ENCODE results near the gene RUNDC3A. TPM values are rescaled to one million over a fixed set of nuclear protein-coding genes. Genes with fewer than 3 reads are reported as not detected.
A peak's percentile ranks its signal among the peaks of the same experiment; 100 is the strongest.
"Not testable (repeated sequence)": the region's sequence is repeated elsewhere in the genome, so short reads cannot be mapped to it uniquely, and the experiment has no call there.

The RUNDC3A gene
- total RNA-seq, 2 experiments from 2014 or later = 0.28 TPM; not detected in 1

DNA sequence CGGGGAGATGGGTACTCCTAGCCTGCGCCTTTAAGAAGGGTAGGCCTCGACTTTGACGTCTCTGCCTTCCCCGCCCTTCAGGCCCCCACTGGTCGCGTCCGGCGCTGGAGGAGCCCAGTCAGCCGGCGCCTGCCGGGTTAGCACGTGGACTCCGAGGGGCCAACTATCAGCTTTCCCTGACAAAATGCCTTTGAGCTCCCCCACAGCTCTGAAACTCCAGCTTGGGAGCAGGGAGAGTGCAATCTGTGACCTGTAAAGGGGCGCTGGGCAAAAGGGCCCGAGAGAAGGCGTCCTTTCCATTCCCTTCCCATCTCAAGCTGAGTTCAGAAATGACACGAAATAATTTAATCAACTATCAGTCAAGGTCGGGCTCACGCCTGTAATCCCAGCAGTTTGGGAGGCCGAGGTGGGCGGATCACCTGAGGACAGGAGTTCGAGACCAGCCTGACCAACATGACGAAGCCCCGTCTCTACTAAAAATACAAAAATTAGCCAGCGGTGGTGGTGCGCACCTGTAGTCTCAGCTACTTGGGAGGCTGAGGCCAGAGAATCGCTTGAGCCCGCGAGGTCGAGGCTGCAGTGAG lies 18.6 kb downstream of the RUNDC3A start:
- Mint-ChIP-seq H3K9me3 (no peaks in the 10 kb centered on the region), H3K27me3 (no peaks in the 10 kb centered on the region), H3K36me3 (ENCODE audit: low read depth) (no peaks in the 10 kb centered on the region), H3K4me3 (peak overlapping the region; percentile 87), H3K27ac (peak overlapping the region; percentile 81), H3K4me1 (peaks cover 34% of the 10 kb centered on the region)
- CTCF ChIA-PET = interaction anchor here (0.7 to 1.7 kb wide), 10 partner anchors 9 to 203 kb away, joined by 3 to 18 read pairs (median 5); partner anchors contain the start of genes FAM171A2, GRN, HDAC5 and UBTF
- POLR2A ChIA-PET = interaction anchor here (1.0 to 8.0 kb wide), 10 partner anchors 8 to 141 kb away, joined by 3 to 117 read pairs (median 6); partner anchors contain the start of genes GRN, TMUB2 and UBTF
- peak; percentile 96 for DNase-seq

GRCh38 chr17:44327715-44328449 lies 19.5 kb downstream of the RUNDC3A start:
- Mint-ChIP-seq H3K27me3 (no peaks in the 10 kb centered on the region), H3K4me3 (peak overlapping the region; percentile 16), H3K27ac (no peak overlapping the region), H3K9me3 (no peaks in the 10 kb centered on the region), H3K36me3 (ENCODE audit: low read depth) (no peaks in the 10 kb centered on the region), H3K4me1 (peaks cover 34% of the 10 kb centered on the region)
- POLR2A ChIA-PET = interaction anchor here (0.8 to 8.0 kb wide), 5 partner anchors 107 to 142 kb away, joined by 3 to 117 read pairs (median 8); partner anchors contain the start of genes TMUB2 and UBTF
- DNase-seq = no peak
- CTCF ChIA-PET = interaction anchor here (1.3 to 8.1 kb wide), 3 partner anchors 118 to 130 kb away, joined by 9 to 65 read pairs (median 18); no protein-coding TSS in a partner anchor

GRCh38 chr17:44329516-44329915 lies 21.1 kb downstream of the RUNDC3A start:
- POLR2A ChIA-PET = interaction anchor here (2.0 kb wide), 1 partner anchor 120 kb away, joined by 8 read pairs; no protein-coding TSS in a partner anchor
- peaks cover 23% of the 10 kb centered on the region for H3K4me1 Mint-ChIP-seq

DNA sequence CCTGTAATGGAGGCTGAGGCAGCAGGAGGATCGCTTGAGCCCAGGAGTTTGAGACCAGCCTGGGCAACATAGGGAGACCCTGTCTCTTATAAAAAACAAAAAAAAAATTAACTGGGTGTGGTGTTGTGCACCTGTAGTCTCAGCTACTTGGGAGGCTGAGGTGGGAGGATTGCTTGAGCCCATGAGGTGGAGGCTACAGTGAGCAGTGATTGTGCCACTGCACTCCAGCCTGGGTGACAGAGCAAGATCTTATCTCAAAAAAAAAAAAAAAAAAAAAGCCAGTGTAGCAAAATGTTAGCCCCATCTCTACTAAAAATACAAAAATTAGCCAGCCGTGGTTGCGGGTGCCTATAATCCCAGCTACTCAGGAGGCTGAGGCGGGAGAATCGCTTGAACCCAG lies 21.9 kb downstream of the RUNDC3A start:
- not testable (repeated sequence) for H3K27me3 Mint-ChIP-seq; DNase-seq; H3K36me3 Mint-ChIP-seq (ENCODE audit: low read depth); H3K9me3 Mint-ChIP-seq; H3K27ac Mint-ChIP-seq; H3K4me3 Mint-ChIP-seq
- POLR2A ChIA-PET = interaction anchor here (0.5 to 2.0 kb wide), 7 partner anchors 15 to 264 kb away, joined by 3 to 9 read pairs (median 5); no protein-coding TSS in a partner anchor
- peaks cover 22% of the 10 kb centered on the region for H3K4me1 Mint-ChIP-seq
- CTCF ChIA-PET = interaction anchor here (0.6 to 8.1 kb wide), 19 partner anchors 10 to 223 kb away, joined by 3 to 65 read pairs (median 6); partner anchors contain the start of genes FAM171A2, GRN and TMUB2

More at GRCh38 chr17:44329516-44329915, 21.1 kb downstream of the RUNDC3A start:
- not testable (repeated sequence) for DNase-seq; H3K27me3 Mint-ChIP-seq; H3K27ac Mint-ChIP-seq; H3K4me3 Mint-ChIP-seq; H3K36me3 Mint-ChIP-seq (ENCODE audit: low read depth); H3K9me3 Mint-ChIP-seq
- CTCF ChIA-PET = interaction anchor here (0.6 to 8.1 kb wide), 9 partner anchors 9 to 222 kb away, joined by 3 to 65 read pairs (median 6); no protein-coding TSS in a partner anchor

GRCh38 chr17:44331249-44331760 lies 22.9 kb downstream of the RUNDC3A start:
- CTCF ChIA-PET = interaction anchor here (0.6 to 8.1 kb wide), 20 partner anchors 9 to 163 kb away, joined by 3 to 65 read pairs (median 4); partner anchors contain the start of genes FAM171A2, GRN and TMUB2
- POLR2A ChIA-PET = interaction anchor here (0.8 to 2.0 kb wide), 9 partner anchors 14 to 145 kb away, joined by 3 to 9 read pairs (median 5); partner anchors contain the start of gene GRN
- Mint-ChIP-seq H3K36me3 (ENCODE audit: low read depth) (no peaks in the 10 kb centered on the region), H3K4me3 (no peak overlapping the region), H3K4me1 (peaks cover 16% of the 10 kb centered on the region), H3K27ac (peak overlapping the region; percentile 32), H3K9me3 (no peaks in the 10 kb centered on the region), H3K27me3 (peaks cover 2% of the 10 kb centered on the region)
- DNase-seq = peak; percentile 74

DNA sequence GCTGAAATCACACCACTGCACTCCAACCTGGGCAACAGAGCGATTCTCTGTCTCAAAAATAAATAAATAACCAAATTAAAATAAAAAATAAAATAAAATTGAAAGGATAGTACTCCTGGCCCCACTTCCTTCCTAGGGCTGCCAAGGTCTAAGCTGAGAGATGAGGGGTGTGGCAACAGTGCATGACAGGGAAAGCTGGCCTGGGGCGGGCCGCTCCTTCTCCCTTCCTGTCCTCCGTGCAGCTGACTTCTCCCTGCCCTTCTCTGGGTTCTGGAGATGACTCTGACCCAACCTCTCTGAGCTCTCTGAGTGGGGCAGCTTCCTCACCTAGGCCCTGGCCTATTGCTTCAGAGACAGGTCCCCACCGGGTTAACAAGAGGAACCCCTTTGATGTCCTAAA lies 25.0 kb downstream of the RUNDC3A start:
- no peak overlapping the region for H3K27ac Mint-ChIP-seq
- H3K4me1 Mint-ChIP-seq = peaks cover 7% of the 10 kb centered on the region
- no peaks in the 10 kb centered on the region for H3K9me3 Mint-ChIP-seq
- no peak for DNase-seq
- peaks cover 2% of the 10 kb centered on the region for H3K27me3 Mint-ChIP-seq
- ChIA-PET CTCF (interaction anchor here (0.9 to 8.1 kb wide), 4 partner anchors 12 to 123 kb away, joined by 3 to 65 read pairs (median 12); partner anchors contain the start of genes FAM171A2 and GRN), POLR2A (interaction anchor here (1.1 to 1.4 kb wide), 2 partner anchors 16 to 123 kb away, joined by 4 read pairs; no protein-coding TSS in a partner anchor)
- H3K4me3 Mint-ChIP-seq = no peak overlapping the region
- no peaks in the 10 kb centered on the region for H3K36me3 Mint-ChIP-seq (ENCODE audit: low read depth)

DNA sequence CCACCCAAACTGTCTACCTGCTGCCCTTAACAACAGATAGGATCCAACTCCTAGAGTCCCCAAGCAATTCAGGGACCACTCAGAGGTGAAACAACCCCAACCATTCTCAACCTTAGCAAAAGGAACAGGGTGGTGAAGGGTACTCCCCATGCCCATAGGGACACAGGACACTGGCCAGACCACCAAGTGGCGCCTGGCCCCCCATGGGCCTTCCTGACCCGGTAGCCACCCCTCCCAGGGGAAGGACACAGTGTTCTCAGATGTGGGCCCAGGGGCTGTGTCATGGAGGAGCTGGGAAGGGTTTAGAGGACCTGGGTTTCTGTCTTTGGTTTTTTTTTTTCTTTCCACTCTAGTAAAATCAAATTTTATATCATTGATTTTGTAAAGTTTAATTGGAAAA lies 25.9 kb downstream of the RUNDC3A start:
- Mint-ChIP-seq H3K4me1 (peaks cover 10% of the 10 kb centered on the region), H3K36me3 (ENCODE audit: low read depth) (no peaks in the 10 kb centered on the region), H3K4me3 (no peak overlapping the region), H3K27me3 (peaks cover 2% of the 10 kb centered on the region), H3K9me3 (no peaks in the 10 kb centered on the region), H3K27ac (no peak overlapping the region)
- ChIA-PET CTCF (interaction anchor here (1.0 to 8.1 kb wide), 4 partner anchors 12 to 124 kb away, joined by 3 to 65 read pairs (median 6); partner anchors contain the start of gene FAM171A2), POLR2A (interaction anchor here (1.1 to 1.5 kb wide), 3 partner anchors 11 to 148 kb away, joined by 3 to 4 read pairs (median 3); partner anchors contain the start of genes GRN and TMUB2)
- DNase-seq = no peak

GRCh38 chr17:44334727-44335126 lies 26.3 kb downstream of the RUNDC3A start:
- Mint-ChIP-seq H3K9me3 (no peaks in the 10 kb centered on the region), H3K27ac (no peak overlapping the region), H3K36me3 (ENCODE audit: low read depth) (no peaks in the 10 kb centered on the region), H3K4me1 (peaks cover 10% of the 10 kb centered on the region), H3K4me3 (no peak overlapping the region), H3K27me3 (peaks cover 2% of the 10 kb centered on the region)
- POLR2A ChIA-PET = interaction anchor here (1.1 to 1.5 kb wide), 3 partner anchors 11 to 148 kb away, joined by 3 to 4 read pairs (median 3); partner anchors contain the start of genes GRN and TMUB2
- CTCF ChIA-PET = interaction anchor here (0.6 to 8.1 kb wide), 6 partner anchors 8 to 232 kb away, joined by 3 to 65 read pairs (median 6); partner anchors contain the start of gene FAM171A2
- no peak for DNase-seq

DNA sequence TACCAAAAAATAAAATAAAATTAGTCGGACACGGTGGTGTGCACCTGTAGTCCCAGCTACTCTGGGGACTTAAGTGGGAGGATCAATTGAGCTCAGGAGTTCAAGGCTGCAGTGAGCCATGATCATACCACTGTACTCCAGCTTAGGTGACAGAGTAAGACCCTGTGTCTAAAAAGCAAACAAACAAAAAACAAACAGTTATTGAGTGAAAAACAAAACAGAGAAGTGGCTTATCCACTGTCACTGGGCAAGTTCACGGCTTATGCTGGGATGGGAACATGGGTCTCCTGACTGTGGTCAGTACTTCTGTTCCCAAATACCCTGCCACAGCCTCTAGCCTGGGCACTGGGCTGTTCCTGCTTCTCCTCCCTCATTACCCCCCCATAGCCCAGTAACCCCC lies 27.2 kb downstream of the RUNDC3A start:
- ChIA-PET POLR2A (interaction anchor here (1.2 to 1.5 kb wide), 2 partner anchors 10 to 19 kb away, joined by 3 to 4 read pairs; partner anchors contain the start of gene GRN), CTCF (interaction anchor here (0.6 to 8.1 kb wide), 7 partner anchors 9 to 231 kb away, joined by 3 to 65 read pairs (median 4); partner anchors contain the start of genes FAM171A2 and GRN)
- Mint-ChIP-seq H3K27ac (no peak overlapping the region), H3K27me3 (peaks cover 2% of the 10 kb centered on the region), H3K4me1 (peaks cover 10% of the 10 kb centered on the region), H3K9me3 (no peaks in the 10 kb centered on the region), H3K36me3 (ENCODE audit: low read depth) (no peaks in the 10 kb centered on the region), H3K4me3 (no peak overlapping the region)
- DNase-seq = no peak

DNA sequence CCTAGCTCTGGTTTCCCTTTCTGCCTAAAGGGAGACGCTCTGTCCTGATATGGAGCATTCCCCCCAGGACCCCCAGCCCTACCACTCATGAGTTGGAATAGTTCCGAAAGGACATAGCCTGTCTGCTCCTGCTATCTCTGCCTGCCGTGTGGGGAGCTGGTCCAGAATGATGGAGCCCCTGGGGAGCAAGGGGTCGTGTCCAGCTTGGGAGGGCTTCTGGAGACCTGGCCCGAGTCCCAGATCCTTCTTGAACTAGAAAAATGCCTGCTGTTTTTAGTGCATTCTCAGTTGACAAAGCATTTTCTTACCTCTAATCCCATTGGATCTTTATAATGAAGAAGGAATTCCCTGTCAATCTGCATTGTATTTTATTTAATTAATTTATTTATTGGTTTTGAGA lies 27.6 kb downstream of the RUNDC3A start:
- Mint-ChIP-seq H3K4me1 (peaks cover 10% of the 10 kb centered on the region), H3K4me3 (no peak overlapping the region), H3K9me3 (no peaks in the 10 kb centered on the region), H3K27me3 (peaks cover 3% of the 10 kb centered on the region), H3K27ac (no peak overlapping the region), H3K36me3 (ENCODE audit: low read depth) (no peaks in the 10 kb centered on the region)
- ChIA-PET CTCF (interaction anchor here (0.9 to 8.1 kb wide), 6 partner anchors 9 to 126 kb away, joined by 3 to 65 read pairs (median 6); partner anchors contain the start of genes FAM171A2 and GRN), POLR2A (interaction anchor here (1.5 kb wide), 1 partner anchor 10 kb away, joined by 4 read pairs; the partner anchor contains the start of gene GRN)
- no peak for DNase-seq

GRCh38 chr17:44338702-44339101 lies 30.3 kb downstream of the RUNDC3A start:
- Mint-ChIP-seq H3K36me3 (ENCODE audit: low read depth) (no peaks in the 10 kb centered on the region), H3K4me1 (peaks cover 4% of the 10 kb centered on the region), H3K4me3 (no peak overlapping the region), H3K27ac (no peak overlapping the region), H3K27me3 (peaks cover 12% of the 10 kb centered on the region), H3K9me3 (no peaks in the 10 kb centered on the region)
- DNase-seq = no peak
- CTCF ChIA-PET = interaction anchor here (1.2 to 3.1 kb wide), 2 partner anchors 13 to 128 kb away, joined by 3 to 8 read pairs; no protein-coding TSS in a partner anchor
- POLR2A ChIA-PET = interaction anchor here (1.1 kb wide), 1 partner anchor 14 kb away, joined by 3 read pairs; the partner anchor contains the start of gene SLC25A39

- H3K4me3 Mint-ChIP-seq; DNase-seq; POLR2A ChIA-PET; H3K9me3 Mint-ChIP-seq; H3K27ac Mint-ChIP-seq; H3K36me3 Mint-ChIP-seq (ENCODE audit: low read depth): not testable (repeated sequence)
- H3K27me3 Mint-ChIP-seq = peaks cover 14% of the 10 kb centered on the region
- CTCF ChIA-PET = interaction anchor here (1.0 to 3.1 kb wide), 2 partner anchors 9 to 130 kb away, joined by 3 to 8 read pairs; no protein-coding TSS in a partner anchor
- H3K4me1 Mint-ChIP-seq = peaks cover 12% of the 10 kb centered on the region
These were observed 32.2 kb downstream of the RUNDC3A start for GRCh38 chr17:44340553-44340952.
